ENCODE measurements around the gene APCDD1L.

Gene APCDD1L

GRCh38 chr20:58483470-58483869 lies 31.7 kb downstream of the APCDD1L start:
- no peak for TF ChIP-seq REST (IDR thresholded peaks at IDR 0.05; ENCODE audit: insufficient read depth in 1 of 2, low read depth in 2 of 2, low read length in 2 of 2)
- no peak for TF ChIP-seq TAF1 (IDR thresholded peaks at IDR 0.05; ENCODE audit: borderline replicate concordance, insufficient read depth, low read length)

- TF ChIP-seq POLR2AphosphoS5 (IDR thresholded peaks at IDR 0.05; ENCODE audit: low read depth, low read length), result no peak
- no peak for TF ChIP-seq TAF1 (IDR thresholded peaks at IDR 0.05; ENCODE audit: borderline replicate concordance, insufficient read depth, low read length)
- no peak for TF ChIP-seq FOXP2 (optimal IDR thresholded peaks at IDR 0.05; ENCODE audit: borderline replicate concordance, extremely low read depth, extremely low read length, insufficient read depth)
- no peak for TF ChIP-seq REST (IDR thresholded peaks at IDR 0.05; ENCODE audit: insufficient read depth in 1 of 2, low read depth in 2 of 2, low read length in 2 of 2)
- TF ChIP-seq SIN3A (IDR thresholded peaks at IDR 0.05; ENCODE audit: borderline replicate concordance, insufficient read depth, low read length), result no peak
Observed at GRCh38 chr20:58483051-58483450, 32.1 kb downstream of the APCDD1L start.

- TF ChIP-seq POLR2AphosphoS5 (IDR thresholded peaks at IDR 0.05; ENCODE audit: low read depth, low read length) (no peak), SIN3A (IDR thresholded peaks at IDR 0.05; ENCODE audit: borderline replicate concordance, insufficient read depth, low read length) (no peak), REST (IDR thresholded peaks at IDR 0.05; ENCODE audit: insufficient read depth in 1 of 2, low read depth in 2 of 2, low read length in 2 of 2) (no peak), TAF1 (IDR thresholded peaks at IDR 0.05; ENCODE audit: borderline replicate concordance, insufficient read depth, low read length) (no peak), FOXP2 (optimal IDR thresholded peaks at IDR 0.05; ENCODE audit: borderline replicate concordance, extremely low read depth, extremely low read length, insufficient read depth) (no peak)
Observed at GRCh38 chr20:58482416-58482815, 32.8 kb downstream of the APCDD1L start.

GRCh38 chr20:58481481-58482021 lies 33.6 kb downstream of the APCDD1L start:
- TF ChIP-seq REST (IDR thresholded peaks at IDR 0.05; ENCODE audit: insufficient read depth in 1 of 2, low read depth in 2 of 2, low read length in 2 of 2) (no peak), POLR2AphosphoS5 (IDR thresholded peaks at IDR 0.05; ENCODE audit: low read depth, low read length) (no peak), SIN3A (IDR thresholded peaks at IDR 0.05; ENCODE audit: borderline replicate concordance, insufficient read depth, low read length) (no peak), TAF1 (IDR thresholded peaks at IDR 0.05; ENCODE audit: borderline replicate concordance, insufficient read depth, low read length) (no peak), FOXP2 (optimal IDR thresholded peaks at IDR 0.05; ENCODE audit: borderline replicate concordance, extremely low read depth, extremely low read length, insufficient read depth) (no peak)

Measured in PFSK-1 (cell line).